Measurements from ENCODE around the gene BTBD8. TPM values are rescaled to one million over a fixed set of nuclear protein-coding genes. Genes with fewer than 3 reads are reported as not detected.

BTBD8 gene
- total RNA-seq, result 1.9 and 2.8 TPM in 2 replicates

GRCh38 chr1:92080128-92080985 lies at the start of gene BTBD8:
BTBD8 (plus strand) TSS chr1:92080345; CDS start chr1:92080572, 227 bp downstream.

GRCh38 chr1:92075311-92075710 lies 4.8 kb upstream of the BTBD8 start, which contains the start of gene SETSIP:
SETSIP (minus strand) TSS chr1:92075411; CDS start chr1:92075411, 0 bp downstream.

GRCh38 chr1:92217721-92218120 lies 137.6 kb downstream of the BTBD8 start, which contains the start of gene C1orf146:
C1orf146 (plus strand) TSS chr1:92217915; CDS start chr1:92231421, 13,506 bp downstream.

Other genes with a start within 250 kb of the BTBD8 start
- 13.9 and 22.3 TPM in 2 replicates for gene TGFBR3, start 194.2 kb upstream of the BTBD8 start, total RNA-seq
- not detected in 2 replicates for gene BRDT, start 130.9 kb upstream of the BTBD8 start, total RNA-seq
- gene EPHX4, start 50.4 kb upstream of the BTBD8 start, total RNA-seq, result 9.3 and 11.8 TPM in 2 replicates
- 0.16 TPM in 1 of 2 replicates, not detected in the other for gene SETSIP, start 4.9 kb upstream of the BTBD8 start, total RNA-seq
- gene C1orf146, start 137.6 kb downstream of the BTBD8 start, total RNA-seq, result not detected in 2 replicates
- gene GLMN, start 218.6 kb downstream of the BTBD8 start, total RNA-seq, result 5.5 and 6.0 TPM in 2 replicates
- 3.4 and 16.7 TPM in 2 replicates for gene RPAP2, start 218.7 kb downstream of the BTBD8 start, total RNA-seq

All from bladder microvascular endothelial cell (primary cell).